HG03039 (cell line): ENCODE results near the gene CLBA1.

Experiments used
- ATAC-seq: cut with Tn5 transposase; IDR thresholded peaks from one replicate; pipeline ENCODE4 v1.9.1; 2021; ENCODE audit warnings: mild to moderate bottlenecking, moderate library complexity; ENCODE audit not compliant: unreplicated experiment

CLBA1 gene

DNA sequence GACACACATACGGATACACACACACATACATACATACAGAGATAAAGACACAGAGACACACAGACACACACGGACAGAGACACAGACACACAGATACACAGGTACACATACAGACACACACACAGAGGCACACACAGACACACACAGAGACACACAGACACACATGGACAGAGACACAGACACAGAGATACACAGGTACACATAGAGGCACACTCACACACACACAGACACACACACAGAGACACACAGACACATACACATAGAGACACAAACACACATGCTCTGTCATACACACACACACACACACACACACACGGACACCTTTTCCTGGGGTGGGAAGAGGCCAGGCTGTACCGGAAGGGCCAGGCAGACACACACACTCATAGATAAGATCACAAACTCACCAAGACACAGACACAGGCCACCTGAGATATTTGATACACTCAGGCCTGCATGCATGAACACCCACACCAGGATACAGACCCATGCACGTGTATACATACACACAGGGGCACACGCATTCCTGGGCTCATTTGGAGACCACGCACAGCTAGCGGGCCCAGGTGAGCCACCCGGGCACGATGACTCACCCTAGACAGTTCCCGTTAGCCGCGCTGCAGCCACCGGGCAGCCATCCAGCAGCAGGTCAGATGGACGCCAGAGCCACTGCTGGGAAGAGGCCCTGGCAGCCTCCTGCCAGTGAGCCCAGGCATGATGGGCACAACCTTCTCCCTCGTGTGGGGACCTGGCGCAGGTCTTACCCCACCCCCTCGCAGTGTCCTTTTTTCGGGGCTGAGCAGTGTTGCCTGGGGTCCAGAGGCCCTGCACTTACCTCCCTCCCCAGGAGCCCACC, 5.6 kb upstream of the CLBA1 start:
- ATAC-seq: no peak

GRCh38 chr14:104980611-104981531, 4.7 kb upstream of the CLBA1 start:
- ATAC-seq: no peak

GRCh38 chr14:104981699-104982541, 3.7 kb upstream of the CLBA1 start:
- no peak for ATAC-seq

GRCh38 chr14:104982548-104983230, 2.9 kb upstream of the CLBA1 start:
- no peak for ATAC-seq

DNA sequence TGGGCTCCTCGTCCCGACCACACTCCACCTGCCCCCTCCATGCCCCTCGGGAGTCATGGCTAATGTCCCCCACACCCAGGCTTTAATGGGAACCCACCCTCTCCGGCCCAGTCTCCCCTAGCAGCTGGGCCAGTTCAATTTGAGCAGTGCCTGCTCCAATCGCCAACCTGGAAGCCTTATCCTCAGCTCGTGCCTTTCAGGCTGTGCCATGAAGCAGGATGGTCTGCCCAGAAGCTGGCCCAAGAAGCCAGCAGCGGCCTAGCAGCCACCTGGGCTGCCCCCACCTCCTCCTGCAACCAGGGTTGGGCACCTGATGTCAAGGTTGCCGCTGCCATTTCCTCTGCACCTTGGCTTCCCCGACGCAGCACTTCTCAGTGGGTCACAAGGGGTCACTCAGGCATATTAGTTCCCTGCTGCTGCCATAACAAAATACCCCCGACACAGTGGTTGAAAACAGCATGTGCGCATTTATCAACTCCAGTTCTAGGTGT, 2.3 kb upstream of the CLBA1 start:
- ATAC-seq: no peak

DNA sequence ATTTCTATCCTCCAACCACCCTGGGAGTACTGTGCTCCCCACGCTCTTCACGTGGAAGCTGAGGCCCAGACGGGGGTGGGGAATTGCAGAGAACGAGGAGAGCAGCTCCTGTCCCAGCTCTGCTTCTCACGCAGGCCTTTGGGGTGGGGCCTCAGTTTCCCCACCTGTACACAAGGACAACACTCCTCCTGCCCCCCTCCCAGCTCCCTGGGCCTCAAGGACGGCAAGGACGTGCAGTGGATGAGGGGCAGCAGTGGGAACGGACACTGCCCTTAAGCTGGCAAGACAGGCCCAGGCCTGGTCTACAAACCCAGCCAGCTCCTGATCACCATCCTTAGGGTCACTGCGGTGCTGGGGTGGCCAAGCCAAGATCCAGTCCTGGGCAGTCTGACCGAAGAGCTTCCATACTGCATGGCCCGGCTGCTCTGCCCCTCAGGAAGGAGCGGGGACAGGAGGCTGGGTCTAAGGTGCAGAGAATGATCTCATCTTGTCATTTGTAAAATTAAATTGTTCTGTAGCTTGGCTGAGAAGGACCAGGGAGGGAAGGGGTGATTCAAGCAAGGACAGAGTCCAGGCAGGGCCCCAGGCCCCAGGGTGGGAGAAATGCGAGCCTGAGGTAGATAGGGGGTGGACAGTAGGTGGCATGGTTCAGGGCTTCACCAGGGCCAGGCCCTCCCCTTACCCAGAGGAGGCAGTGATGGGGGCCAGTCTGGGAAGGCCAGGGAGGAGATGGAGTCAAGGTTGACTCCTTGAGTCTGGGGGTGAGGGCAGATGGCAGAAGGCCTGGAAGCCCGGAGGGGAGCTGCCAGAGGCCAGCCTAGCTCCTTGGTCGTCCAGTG, 1.3 kb upstream of the CLBA1 start:
- ATAC-seq: no peak

GRCh38 chr14:104986487-104987164, 1.0 kb downstream of the CLBA1 start:
- ATAC-seq: no peak

GRCh38 chr14:104989236-104989950, 3.8 kb downstream of the CLBA1 start:
- ATAC-seq: no peak

DNA sequence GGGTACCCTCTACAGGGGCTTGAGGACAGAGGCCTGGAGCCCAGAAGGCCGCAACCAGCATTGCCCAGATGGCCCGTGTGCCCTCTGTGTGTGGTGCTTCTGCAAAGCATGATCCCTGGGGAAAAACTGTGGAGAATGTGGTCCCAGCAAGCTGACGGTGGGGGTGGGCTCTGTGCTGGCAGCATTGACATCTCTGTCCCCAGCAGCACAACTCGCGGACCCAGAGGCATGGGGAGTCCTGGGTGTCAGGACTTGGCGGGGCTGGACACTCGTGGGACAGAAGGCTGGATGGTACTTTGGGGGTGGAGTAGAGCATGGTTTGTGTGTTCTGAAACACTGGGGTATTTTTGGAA, 4.3 kb downstream of the CLBA1 start:
- no peak for ATAC-seq

DNA sequence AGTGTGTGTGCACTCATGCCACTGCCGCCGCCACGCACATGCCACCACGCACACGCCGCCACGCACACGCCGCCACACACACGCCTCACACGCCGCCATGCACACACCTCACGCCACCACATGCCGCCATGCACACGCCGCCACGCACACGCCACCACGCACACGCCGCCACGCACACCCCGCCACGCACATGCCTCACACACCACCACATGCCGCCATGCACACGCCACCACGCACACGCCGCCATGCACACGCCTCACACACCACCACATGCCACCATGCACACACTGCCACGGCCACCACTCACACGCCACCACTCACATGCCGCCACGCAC, 6.3 kb downstream of the CLBA1 start:
- ATAC-seq: no peak

- ATAC-seq: no peak
Measured at GRCh38 chr14:104992501-104992900, 6.9 kb downstream of the CLBA1 start.

DNA sequence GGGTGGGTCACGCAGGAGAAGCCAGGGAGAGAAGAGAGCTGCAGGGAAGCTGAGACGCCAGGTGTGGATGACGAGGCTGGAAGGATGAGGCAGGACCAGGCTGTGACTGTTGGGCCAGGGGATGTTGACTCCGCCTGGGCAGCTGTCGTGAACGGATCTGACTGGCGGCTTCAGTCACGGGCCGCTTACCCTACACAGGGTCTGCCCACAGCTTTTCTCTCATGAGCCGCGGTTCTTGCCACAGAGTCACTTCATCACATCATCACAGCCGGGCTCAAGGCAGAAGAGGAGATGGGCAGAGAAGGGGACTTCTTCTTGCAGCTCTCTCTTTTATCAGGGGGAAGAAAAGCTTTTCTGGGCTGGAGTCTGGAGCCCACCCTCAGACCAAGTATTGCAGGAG, 7.7 kb downstream of the CLBA1 start:
- no peak for ATAC-seq

DNA sequence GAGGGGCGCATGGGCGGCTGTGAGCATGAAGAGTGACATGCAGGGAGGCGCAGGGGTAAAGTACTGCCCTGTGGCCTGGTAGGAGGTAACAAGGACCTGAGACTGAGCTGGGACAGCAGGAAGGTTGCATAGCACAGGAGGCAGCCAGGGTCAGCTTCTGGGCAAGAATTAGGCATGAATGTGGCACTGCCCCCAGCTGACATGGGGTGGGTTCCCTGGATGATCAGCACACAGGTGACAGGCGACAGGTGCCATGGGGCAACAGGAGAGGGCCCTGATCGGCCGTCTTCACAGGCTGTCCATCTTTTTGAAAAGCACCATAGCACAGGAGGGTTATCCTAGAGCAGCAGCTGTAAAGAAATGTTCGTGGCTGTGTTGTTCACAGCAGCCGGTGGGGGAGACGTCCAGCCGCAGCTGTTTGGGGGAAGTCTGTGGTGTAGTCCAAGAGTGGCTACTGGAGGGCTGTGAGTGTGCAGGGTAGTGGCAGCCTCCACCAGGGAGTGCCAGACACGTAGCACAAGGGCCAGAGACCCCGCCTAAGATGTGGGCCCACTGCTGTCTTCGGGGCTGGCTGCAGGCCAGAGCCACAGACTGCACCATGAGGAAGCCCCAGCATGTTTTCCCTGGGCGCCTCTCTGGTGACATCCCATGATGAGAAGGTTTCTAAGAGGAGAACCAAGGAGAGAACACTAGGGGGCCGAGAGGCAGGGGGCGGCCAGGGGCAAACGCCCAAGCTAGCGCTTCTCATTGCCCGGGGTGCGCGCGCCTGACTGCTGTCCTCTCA, 8.4 kb downstream of the CLBA1 start:
- no peak for ATAC-seq

- no peak for ATAC-seq
Measured at GRCh38 chr14:104994978-104995377, 9.4 kb downstream of the CLBA1 start.

GRCh38 chr14:104996032-104996431, 10.4 kb downstream of the CLBA1 start:
- ATAC-seq: no peak

GRCh38 chr14:104996483-104996882, 10.9 kb downstream of the CLBA1 start:
- no peak for ATAC-seq

DNA sequence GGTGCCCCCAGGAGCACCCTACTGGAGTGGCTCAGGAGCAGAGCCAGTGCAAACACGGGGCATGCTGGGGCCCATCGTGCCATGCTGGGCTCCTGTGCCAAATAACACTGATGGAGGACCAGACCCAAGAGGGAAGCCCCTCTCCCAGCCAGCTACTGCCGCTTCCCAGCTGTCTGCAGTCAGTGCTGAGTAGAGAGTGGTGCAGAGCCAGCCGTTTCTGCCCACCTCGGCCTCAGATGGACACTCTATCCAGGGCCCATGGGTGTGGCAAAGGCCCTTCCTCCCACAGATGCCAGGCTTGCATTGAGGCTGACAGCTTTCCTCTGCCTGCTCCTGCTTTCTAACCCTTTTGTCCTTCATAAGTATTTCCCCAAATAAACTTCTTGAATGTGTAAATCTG, 13.2 kb downstream of the CLBA1 start:
- no peak for ATAC-seq

DNA sequence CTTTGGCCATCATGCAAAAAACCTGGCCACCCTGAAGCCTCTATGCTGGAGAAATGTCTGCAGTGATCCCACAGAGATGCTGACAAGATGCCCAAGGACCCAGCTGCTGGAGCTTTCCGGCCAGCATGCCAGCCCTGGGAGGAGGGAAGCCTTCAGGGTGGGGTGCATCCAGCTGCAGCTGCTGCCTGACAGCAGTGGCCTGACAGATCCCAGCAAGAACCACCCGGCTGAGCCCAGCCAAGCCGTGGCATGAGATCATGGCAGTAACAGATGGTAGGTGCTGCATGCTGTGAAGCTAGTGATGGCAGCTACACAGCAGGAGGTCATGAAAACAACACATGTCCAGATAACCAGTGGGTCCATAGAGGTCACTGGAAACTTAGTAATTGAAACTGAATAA, 13.8 kb downstream of the CLBA1 start:
- ATAC-seq: no peak
